ENCODE measurements around the gene TTLL6.
A peak's percentile ranks its signal among the peaks of the same experiment; 100 is the strongest.

DNA sequence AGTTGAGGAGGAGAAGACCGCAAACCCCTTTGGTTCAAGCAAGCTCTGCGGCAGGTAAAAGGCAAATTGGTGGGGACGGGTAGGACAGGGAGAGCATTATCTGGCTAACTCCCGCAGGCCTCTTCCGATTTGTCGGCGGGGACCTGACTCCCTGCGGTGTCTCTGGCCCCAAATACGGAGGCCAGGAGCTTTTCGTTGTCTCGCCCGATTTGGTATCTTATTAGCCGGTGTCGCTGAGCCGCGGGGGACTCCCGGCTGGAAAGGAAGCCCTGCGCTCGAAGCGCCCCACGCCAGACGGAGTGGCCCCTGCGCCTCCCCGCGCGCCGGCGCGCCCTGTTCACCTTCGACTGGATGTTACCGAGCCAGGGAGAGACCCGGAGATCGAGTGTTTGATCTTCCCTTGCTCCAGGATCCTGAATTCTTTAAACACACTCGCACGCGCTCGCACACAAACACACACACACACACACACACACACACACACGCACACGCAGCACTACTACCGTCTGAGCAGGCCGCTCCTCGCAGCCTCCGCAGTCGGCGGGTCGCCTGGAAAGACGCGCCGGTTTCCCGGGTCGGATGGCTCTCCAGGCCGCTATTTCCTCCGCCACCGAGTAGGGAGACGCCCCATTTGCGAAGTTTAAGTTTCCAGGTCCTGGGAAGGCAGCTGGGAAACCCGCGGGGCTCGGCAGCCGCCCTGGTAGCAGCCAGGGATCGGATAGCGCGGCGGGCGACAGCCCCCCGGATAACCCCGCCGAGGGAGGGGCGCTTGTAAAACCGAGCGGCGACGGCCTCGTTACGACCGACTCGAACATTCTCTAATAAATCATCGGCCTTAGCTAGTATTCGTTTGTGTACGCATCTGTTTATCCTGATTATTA, 98.0 kb downstream of the TTLL6 start:
- TF ChIP-seq, protein P1, sequence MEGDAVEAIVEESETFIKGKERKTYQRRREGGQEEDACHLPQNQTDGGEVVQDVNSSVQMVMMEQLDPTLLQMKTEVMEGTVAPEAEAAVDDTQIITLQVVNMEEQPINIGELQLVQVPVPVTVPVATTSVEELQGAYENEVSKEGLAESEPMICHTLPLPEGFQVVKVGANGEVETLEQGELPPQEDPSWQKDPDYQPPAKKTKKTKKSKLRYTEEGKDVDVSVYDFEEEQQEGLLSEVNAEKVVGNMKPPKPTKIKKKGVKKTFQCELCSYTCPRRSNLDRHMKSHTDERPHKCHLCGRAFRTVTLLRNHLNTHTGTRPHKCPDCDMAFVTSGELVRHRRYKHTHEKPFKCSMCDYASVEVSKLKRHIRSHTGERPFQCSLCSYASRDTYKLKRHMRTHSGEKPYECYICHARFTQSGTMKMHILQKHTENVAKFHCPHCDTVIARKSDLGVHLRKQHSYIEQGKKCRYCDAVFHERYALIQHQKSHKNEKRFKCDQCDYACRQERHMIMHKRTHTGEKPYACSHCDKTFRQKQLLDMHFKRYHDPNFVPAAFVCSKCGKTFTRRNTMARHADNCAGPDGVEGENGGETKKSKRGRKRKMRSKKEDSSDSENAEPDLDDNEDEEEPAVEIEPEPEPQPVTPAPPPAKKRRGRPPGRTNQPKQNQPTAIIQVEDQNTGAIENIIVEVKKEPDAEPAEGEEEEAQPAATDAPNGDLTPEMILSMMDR (IDR thresholded peaks at IDR 0.05), result no peak
- TF ChIP-seq EZH2phosphoT487 (IDR thresholded peaks at IDR 0.05), result peak; percentile 93
